Measurements from ENCODE around the gene GABRG2.
A peak's percentile ranks its signal among the peaks of the same experiment; 100 is the strongest.

GABRG2 gene

GRCh38 chr5:162163663-162164062 is 96.1 kb downstream of the GABRG2 start:
- Histone ChIP-seq H3K9me3 (replicated peaks; ENCODE audit: insufficient read depth, low read length) (no peaks in the 10 kb centered on the region), H3F3A (ENCODE audit: insufficient read depth, low read length) (no peaks in the 10 kb centered on the region), H3K27ac (ENCODE audit: low read length) (no peak overlapping the region), H4K20me1 (ENCODE audit: insufficient read depth, low read length) (no peaks in the 10 kb centered on the region), H3K36me3 (replicated peaks; ENCODE audit: insufficient read depth, low read length) (no peaks in the 10 kb centered on the region), H2AFZ (ENCODE audit: low read length) (no peak overlapping the region), H3K4me3 (ENCODE audit: low read length) (no peak overlapping the region), H3K4me1 (ENCODE audit: low read length) (peaks cover 9% of the 10 kb centered on the region), H3K9me2 (replicated peaks; ENCODE audit: insufficient read depth, low read length) (no peaks in the 10 kb centered on the region), H3K79me2 (ENCODE audit: low read length) (no peaks in the 10 kb centered on the region), H3K4me2 (ENCODE audit: low read depth, low read length) (no peak overlapping the region), H3K27me3 (replicated peaks; ENCODE audit: insufficient read depth, low read length) (no peaks in the 10 kb centered on the region), H3K9ac (ENCODE audit: low read length) (no peak overlapping the region)
- TF ChIP-seq, protein P1, sequence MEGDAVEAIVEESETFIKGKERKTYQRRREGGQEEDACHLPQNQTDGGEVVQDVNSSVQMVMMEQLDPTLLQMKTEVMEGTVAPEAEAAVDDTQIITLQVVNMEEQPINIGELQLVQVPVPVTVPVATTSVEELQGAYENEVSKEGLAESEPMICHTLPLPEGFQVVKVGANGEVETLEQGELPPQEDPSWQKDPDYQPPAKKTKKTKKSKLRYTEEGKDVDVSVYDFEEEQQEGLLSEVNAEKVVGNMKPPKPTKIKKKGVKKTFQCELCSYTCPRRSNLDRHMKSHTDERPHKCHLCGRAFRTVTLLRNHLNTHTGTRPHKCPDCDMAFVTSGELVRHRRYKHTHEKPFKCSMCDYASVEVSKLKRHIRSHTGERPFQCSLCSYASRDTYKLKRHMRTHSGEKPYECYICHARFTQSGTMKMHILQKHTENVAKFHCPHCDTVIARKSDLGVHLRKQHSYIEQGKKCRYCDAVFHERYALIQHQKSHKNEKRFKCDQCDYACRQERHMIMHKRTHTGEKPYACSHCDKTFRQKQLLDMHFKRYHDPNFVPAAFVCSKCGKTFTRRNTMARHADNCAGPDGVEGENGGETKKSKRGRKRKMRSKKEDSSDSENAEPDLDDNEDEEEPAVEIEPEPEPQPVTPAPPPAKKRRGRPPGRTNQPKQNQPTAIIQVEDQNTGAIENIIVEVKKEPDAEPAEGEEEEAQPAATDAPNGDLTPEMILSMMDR (IDR thresholded peaks at IDR 0.05; ENCODE audit: low read length), result no peak
- no peak for TF ChIP-seq EZH2 (optimal IDR thresholded peaks at IDR 0.05; ENCODE audit: low read depth, low read length)
- no peak for TF ChIP-seq EZH2phosphoT487 (IDR thresholded peaks at IDR 0.05; ENCODE audit: low read length)
- DNase-seq, result no peak

GRCh38 chr5:162174358-162174974 is 106.9 kb downstream of the GABRG2 start:
- no peaks in the 10 kb centered on the region for H3K79me2 ChIP-seq (ENCODE audit: low read length)
- TF ChIP-seq EZH2phosphoT487 (IDR thresholded peaks at IDR 0.05; ENCODE audit: low read length), result no peak
- TF ChIP-seq, protein P1 (IDR thresholded peaks at IDR 0.05; ENCODE audit: low read length), result no peak
- TF ChIP-seq EZH2 (optimal IDR thresholded peaks at IDR 0.05; ENCODE audit: low read depth, low read length), result no peak

GRCh38 chr5:162187371-162187770 is 119.8 kb downstream of the GABRG2 start:
- Histone ChIP-seq H3K36me3 (replicated peaks; ENCODE audit: insufficient read depth, low read length) (no peaks in the 10 kb centered on the region), H3K9me3 (replicated peaks; ENCODE audit: insufficient read depth, low read length) (no peaks in the 10 kb centered on the region), H3K4me3 (ENCODE audit: low read length) (no peak overlapping the region), H3K9me2 (replicated peaks; ENCODE audit: insufficient read depth, low read length) (no peaks in the 10 kb centered on the region), H3K27ac (ENCODE audit: low read length) (no peak overlapping the region; the same call in 1 of the 2 replicates), H3F3A (ENCODE audit: insufficient read depth, low read length) (no peaks in the 10 kb centered on the region), H3K79me2 (ENCODE audit: low read length) (no peaks in the 10 kb centered on the region), H3K9ac (ENCODE audit: low read length) (no peak overlapping the region), H3K4me2 (ENCODE audit: low read depth, low read length) (peak overlapping the region; percentile 37; the same call in 1 of the 2 replicates), H3K27me3 (replicated peaks; ENCODE audit: insufficient read depth, low read length) (no peaks in the 10 kb centered on the region), H4K20me1 (ENCODE audit: insufficient read depth, low read length) (no peaks in the 10 kb centered on the region), H3K4me1 (ENCODE audit: low read length) (no peaks in the 10 kb centered on the region), H2AFZ (ENCODE audit: low read length) (no peak overlapping the region)
- TF ChIP-seq, protein P1 (IDR thresholded peaks at IDR 0.05; ENCODE audit: low read length), result no peak
- TF ChIP-seq EZH2 (optimal IDR thresholded peaks at IDR 0.05; ENCODE audit: low read depth, low read length) (no peak), EZH2phosphoT487 (IDR thresholded peaks at IDR 0.05; ENCODE audit: low read length) (no peak)
- DNase-seq, result peak; percentile 75

More at GRCh38 chr5:162174358-162174974, 106.9 kb downstream of the GABRG2 start:
- Histone ChIP-seq H3K4me1 (ENCODE audit: low read length) (no peaks in the 10 kb centered on the region), H3K9ac (ENCODE audit: low read length) (no peak overlapping the region), H2AFZ (ENCODE audit: low read length) (no peak overlapping the region), H4K20me1 (ENCODE audit: insufficient read depth, low read length) (no peaks in the 10 kb centered on the region), H3F3A (ENCODE audit: insufficient read depth, low read length) (no peaks in the 10 kb centered on the region), H3K4me2 (ENCODE audit: low read depth, low read length) (no peak overlapping the region), H3K27ac (ENCODE audit: low read length) (no peak overlapping the region), H3K27me3 (replicated peaks; ENCODE audit: insufficient read depth, low read length) (no peaks in the 10 kb centered on the region), H3K36me3 (replicated peaks; ENCODE audit: insufficient read depth, low read length) (no peaks in the 10 kb centered on the region), H3K9me2 (replicated peaks; ENCODE audit: insufficient read depth, low read length) (no peaks in the 10 kb centered on the region), H3K4me3 (ENCODE audit: low read length) (no peak overlapping the region), H3K9me3 (replicated peaks; ENCODE audit: insufficient read depth, low read length) (no peaks in the 10 kb centered on the region)
- no peak for DNase-seq
